Neural progenitor cell (in vitro differentiated cells): ENCODE results near the gene ANK3. TPM values are rescaled to one million over a fixed set of nuclear protein-coding genes. Genes with fewer than 3 reads are reported as not detected.
A peak's percentile ranks its signal among the peaks of the same experiment; 100 is the strongest.

ENCODE experiments used
- DNase-seq: peaks from one replicate; pipeline ENCODE4 v3.0.0-alpha.2; 2016; ENCODE audit warnings: low spot score
- H2AFZ ChIP-seq: fragments of 200-600 bp; sonication (generic); replicated peaks from 2 replicates; pipeline ENCODE4 v1.6.1; 2016; ENCODE audit warnings: antibody characterized with exemption
- H3F3A ChIP-seq: fragments of 200-600 bp; sonication (generic); 2 replicates; pipeline ENCODE4 v1.6.1; 2016; ENCODE audit warnings: antibody characterized with exemption, low read depth
- H3K27ac ChIP-seq: fragments of 200-600 bp; sonication (generic); 2 replicates; pipeline ENCODE4 v1.5.1; 2016; ENCODE audit warnings: mild to moderate bottlenecking
- H3K27me3 ChIP-seq: fragments of 200-600 bp; sonication (generic); 2 replicates; pipeline ENCODE4 v1.6.1; 2016; ENCODE audit warnings: mild to moderate bottlenecking, moderate library complexity
- H3K36me3 ChIP-seq: fragments of 200-600 bp; sonication (generic); 2 replicates; pipeline ENCODE4 v1.5.1; 2016
- H3K4me1 ChIP-seq: fragments of 200-600 bp; sonication (generic); 2 replicates; pipeline ENCODE4 v1.6.1; 2016; ENCODE audit warnings: mixed run types
- H3K4me2 ChIP-seq: fragments of 200-600 bp; sonication (generic); 2 replicates; pipeline ENCODE4 v1.6.1; 2016
- H3K4me3 ChIP-seq: fragments of 200-600 bp; sonication (generic); 2 replicates; pipeline ENCODE4 v1.5.1; 2016
- H3K79me2 ChIP-seq: fragments of 200-600 bp; sonication (generic); 2 replicates; pipeline ENCODE4 v1.6.1; 2016; ENCODE audit warnings: low read depth
- H3K9ac ChIP-seq: fragments of 200-600 bp; sonication (generic); 2 replicates; pipeline ENCODE4 v1.6.1; 2016
- H3K9me3 ChIP-seq: fragments of 200-600 bp; sonication (generic); 2 replicates; pipeline ENCODE4 v1.5.1; 2016; ENCODE audit warnings: low read depth
- H4K20me1 ChIP-seq: fragments of 200-600 bp; sonication (generic); 2 replicates; pipeline ENCODE4 v1.6.1; 2016; ENCODE audit warnings: low read depth
- H3K27ac Mint-ChIP-seq: 3 replicates; pipeline ENCODE4 v1.8.0; 2021; ENCODE audit warnings: mixed read lengths
- H3K27me3 Mint-ChIP-seq: 2 replicates; pipeline ENCODE4 v1.8.0; 2022; ENCODE audit warnings: low read depth, mild to moderate bottlenecking, inconsistent platforms, moderate library complexity, mixed read lengths; ENCODE audit not compliant: insufficient read depth
- H3K36me3 Mint-ChIP-seq: 3 replicates; pipeline ENCODE4 v1.8.0; 2021; ENCODE audit warnings: mixed read lengths
- H3K4me1 Mint-ChIP-seq: 3 replicates; pipeline ENCODE4 v1.8.0; 2021; ENCODE audit warnings: mixed read lengths
- H3K4me3 Mint-ChIP-seq: 3 replicates; pipeline ENCODE4 v1.8.0; 2021; ENCODE audit warnings: mild to moderate bottlenecking, moderate library complexity, mixed read lengths
- H3K9me3 Mint-ChIP-seq: 3 replicates; pipeline ENCODE4 v1.8.0; 2020; ENCODE audit warnings: mixed read lengths
- EZH2 ChIP-seq: fragments of 200-600 bp; sonication (generic); IDR thresholded peaks from 2 replicates; pipeline ENCODE4 v1.6.1; 2017; ENCODE audit warnings: antibody characterized with exemption, mild to moderate bottlenecking, moderate library complexity
- EZH2phosphoT487 ChIP-seq: fragments of 200-600 bp; sonication (generic); IDR thresholded peaks from 2 replicates; pipeline ENCODE4 v1.6.1; 2017; ENCODE audit warnings: antibody characterized with exemption
- total RNA-seq: library from RNA; depleted of rRNA; stranded (reverse); fragments of >200 nt; gene quantifications from 2 replicates; pipeline ENCODE4 v1.2.3, GENCODE V29; 2015; ENCODE audit warnings: low replicate concordance
- TF ChIP-seq, protein P1 (sequence below): fragments of 200-600 bp; sonication (generic); IDR thresholded peaks from 2 replicates; pipeline ENCODE4 v1.5.1; 2017; ENCODE audit warnings: antibody characterized with exemption, mild to moderate bottlenecking

Gene ANK3
- total RNA-seq, 1 donor from 2014 or later: 54.1 TPM

DNA sequence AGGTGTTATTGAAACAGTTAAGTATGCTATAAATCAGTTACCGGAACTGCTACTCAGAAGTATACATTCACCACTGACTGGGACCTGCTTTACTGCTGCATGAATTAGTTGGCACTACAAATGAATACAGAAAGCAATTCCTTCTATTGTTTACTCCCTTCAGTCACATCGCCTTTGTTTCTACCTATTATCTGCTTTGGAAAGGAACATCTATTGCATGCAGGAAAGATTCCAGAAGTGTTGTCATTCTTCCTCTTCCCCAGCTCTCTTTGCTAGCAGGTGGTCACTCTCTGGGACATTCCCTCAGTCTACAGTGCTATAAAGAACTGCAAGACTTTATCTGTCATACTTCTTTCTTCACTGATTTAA, 131.3 kb downstream of the ANK3 start:
- H3K4me1 ChIP-seq: peaks cover 25% of the 10 kb centered on the region
- Mint-ChIP-seq H3K4me1 (peaks cover 24% of the 10 kb centered on the region), H3K27ac (peak overlapping the region; percentile 25), H3K27me3 (peaks cover 2% of the 10 kb centered on the region), H3K4me3 (no peak overlapping the region), H3K9me3 (no peaks in the 10 kb centered on the region), H3K36me3 (no peaks in the 10 kb centered on the region)
- H3K36me3 ChIP-seq: no peaks in the 10 kb centered on the region
- no peak overlapping the region for H2AFZ ChIP-seq
- H3K27me3 ChIP-seq: no peaks in the 10 kb centered on the region
- TF ChIP-seq EZH2phosphoT487 (no peak), EZH2 (no peak)
- TF ChIP-seq, protein P1, sequence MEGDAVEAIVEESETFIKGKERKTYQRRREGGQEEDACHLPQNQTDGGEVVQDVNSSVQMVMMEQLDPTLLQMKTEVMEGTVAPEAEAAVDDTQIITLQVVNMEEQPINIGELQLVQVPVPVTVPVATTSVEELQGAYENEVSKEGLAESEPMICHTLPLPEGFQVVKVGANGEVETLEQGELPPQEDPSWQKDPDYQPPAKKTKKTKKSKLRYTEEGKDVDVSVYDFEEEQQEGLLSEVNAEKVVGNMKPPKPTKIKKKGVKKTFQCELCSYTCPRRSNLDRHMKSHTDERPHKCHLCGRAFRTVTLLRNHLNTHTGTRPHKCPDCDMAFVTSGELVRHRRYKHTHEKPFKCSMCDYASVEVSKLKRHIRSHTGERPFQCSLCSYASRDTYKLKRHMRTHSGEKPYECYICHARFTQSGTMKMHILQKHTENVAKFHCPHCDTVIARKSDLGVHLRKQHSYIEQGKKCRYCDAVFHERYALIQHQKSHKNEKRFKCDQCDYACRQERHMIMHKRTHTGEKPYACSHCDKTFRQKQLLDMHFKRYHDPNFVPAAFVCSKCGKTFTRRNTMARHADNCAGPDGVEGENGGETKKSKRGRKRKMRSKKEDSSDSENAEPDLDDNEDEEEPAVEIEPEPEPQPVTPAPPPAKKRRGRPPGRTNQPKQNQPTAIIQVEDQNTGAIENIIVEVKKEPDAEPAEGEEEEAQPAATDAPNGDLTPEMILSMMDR: no peak
- H3K4me3 ChIP-seq: no peak overlapping the region
- peak overlapping the region; percentile 75 for H3K27ac ChIP-seq
- no peaks in the 10 kb centered on the region for H3K79me2 ChIP-seq
- H3K4me2 ChIP-seq: peak overlapping the region; percentile 65
- no peaks in the 10 kb centered on the region for H3K9me3 ChIP-seq
- DNase-seq: peak; percentile 62
- H3F3A ChIP-seq: peaks cover 13% of the 10 kb centered on the region
- H4K20me1 ChIP-seq: no peaks in the 10 kb centered on the region
- H3K9ac ChIP-seq: no peak overlapping the region

DNA sequence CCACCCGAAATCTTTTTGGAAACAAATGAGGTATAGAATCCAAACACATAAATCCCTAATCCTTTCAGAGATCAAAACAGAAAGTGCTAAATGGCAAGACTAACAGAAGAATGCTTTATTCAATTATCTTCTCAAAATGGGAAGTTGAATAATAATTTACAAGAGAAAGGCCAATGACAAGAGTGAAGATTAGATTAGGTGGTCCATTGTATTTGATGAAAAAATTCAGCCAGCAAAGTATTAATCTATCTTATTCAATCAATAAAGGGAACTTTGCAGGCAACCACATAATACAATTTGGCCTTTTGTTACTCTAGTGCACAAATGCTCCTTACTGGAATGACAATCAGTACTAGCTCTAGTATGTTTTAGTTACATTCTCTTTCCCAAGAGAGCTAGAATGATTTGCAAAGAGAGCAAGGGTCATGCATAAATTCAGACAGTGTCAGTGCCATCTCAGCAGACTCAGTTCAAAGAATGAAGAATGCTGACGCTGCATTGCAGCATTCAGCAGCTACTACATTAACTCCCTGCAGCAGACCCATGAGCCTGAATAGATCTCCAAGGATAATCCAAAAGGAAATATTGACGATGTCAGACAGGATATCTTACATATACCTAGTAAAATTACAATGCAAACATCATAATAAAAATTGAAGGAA, 131.8 kb downstream of the ANK3 start:
- Histone ChIP-seq H3K79me2 (no peaks in the 10 kb centered on the region), H3K36me3 (no peaks in the 10 kb centered on the region), H3F3A (peaks cover 13% of the 10 kb centered on the region), H3K9ac (no peak overlapping the region), H4K20me1 (no peaks in the 10 kb centered on the region), H3K9me3 (no peaks in the 10 kb centered on the region), H3K27me3 (no peaks in the 10 kb centered on the region), H3K4me3 (no peak overlapping the region), H3K4me1 (peaks cover 25% of the 10 kb centered on the region), H2AFZ (no peak overlapping the region), H3K27ac (peak overlapping the region; percentile 75), H3K4me2 (peak overlapping the region; percentile 65)
- H3K4me1 Mint-ChIP-seq: peaks cover 26% of the 10 kb centered on the region
- no peaks in the 10 kb centered on the region for H3K36me3 Mint-ChIP-seq
- TF ChIP-seq, protein P1: no peak
- TF ChIP-seq EZH2phosphoT487 (no peak), EZH2 (no peak)
- H3K4me3 Mint-ChIP-seq: no peak overlapping the region
- H3K27me3 Mint-ChIP-seq: peaks cover 2% of the 10 kb centered on the region
- DNase-seq: peak; percentile 21
- H3K27ac Mint-ChIP-seq: peak overlapping the region; percentile 8
- H3K9me3 Mint-ChIP-seq: no peaks in the 10 kb centered on the region

DNA sequence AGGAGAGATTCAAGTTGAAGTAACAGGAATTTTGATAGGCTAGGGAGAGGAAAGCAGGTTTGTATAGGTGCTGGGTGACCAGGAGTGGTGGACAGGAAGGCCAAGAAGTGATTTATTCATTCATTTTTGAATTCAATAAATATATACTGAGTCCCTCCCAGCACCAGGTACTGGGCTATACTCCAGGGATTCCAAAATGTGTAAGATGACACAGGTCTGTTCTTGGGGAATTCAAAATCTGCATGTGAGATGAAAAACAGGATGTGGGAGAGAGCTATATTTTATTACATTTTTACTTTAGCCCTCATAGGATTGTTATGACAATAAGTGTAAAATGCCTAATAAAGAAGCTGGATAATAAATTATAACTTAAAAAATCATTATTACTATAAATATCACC, 134.9 kb downstream of the ANK3 start:
- Mint-ChIP-seq H3K27ac (no peak overlapping the region), H3K27me3 (no peaks in the 10 kb centered on the region), H3K4me3 (no peak overlapping the region), H3K9me3 (no peaks in the 10 kb centered on the region), H3K4me1 (peaks cover 22% of the 10 kb centered on the region), H3K36me3 (no peaks in the 10 kb centered on the region)
- no peak for DNase-seq
- Histone ChIP-seq H3K36me3 (no peaks in the 10 kb centered on the region), H4K20me1 (no peaks in the 10 kb centered on the region), H3F3A (peaks cover 13% of the 10 kb centered on the region), H2AFZ (no peak overlapping the region), H3K4me2 (no peak overlapping the region), H3K4me1 (peaks cover 25% of the 10 kb centered on the region), H3K9ac (no peak overlapping the region), H3K27me3 (no peaks in the 10 kb centered on the region), H3K4me3 (no peak overlapping the region), H3K79me2 (no peaks in the 10 kb centered on the region), H3K9me3 (no peaks in the 10 kb centered on the region), H3K27ac (no peak overlapping the region)
- TF ChIP-seq, protein P1: no peak
- TF ChIP-seq EZH2 (no peak), EZH2phosphoT487 (no peak)
